HepG2 (cell line): ENCODE measurements around the gene HCFC1. TPM values are rescaled to one million over a fixed set of nuclear protein-coding genes. Genes with fewer than 3 reads are reported as not detected.

Source experiments
- DMAP1 ChIP-seq: IDR thresholded peaks from 2 replicates; pipeline ENCODE4 v1.6.1; 2016
- HMGXB3 ChIP-seq: sonication (generic); formaldehyde crosslinking; IDR thresholded peaks from 2 replicates; pipeline ENCODE4 v1.4.0; 2020; ENCODE audit warnings: missing genetic modification reagents, borderline replicate concordance
- MYC ChIP-seq: sonication (generic); formaldehyde crosslinking; IDR thresholded peaks from 2 replicates; pipeline ENCODE4 v1.9.0; 2021; ENCODE audit warnings: missing genetic modification reagents, borderline replicate concordance
- PATZ1 ChIP-seq: sonication (generic); formaldehyde crosslinking; IDR thresholded peaks from 2 replicates; pipeline ENCODE4 v1.4.0; 2020; ENCODE audit warnings: missing genetic modification reagents
- PRMT3 ChIP-seq: sonication (generic); formaldehyde crosslinking; IDR thresholded peaks from 2 replicates; pipeline ENCODE4 v1.8.1; 2022; ENCODE audit warnings: low read depth, mild to moderate bottlenecking, moderate library complexity, missing genetic modification reagents, borderline replicate concordance
- RBM39 ChIP-seq: fragments of 200-400 bp; formaldehyde crosslinking; IDR thresholded peaks from one replicate; pipeline ENCODE4 v1.6.1; 2018; ENCODE audit warnings: antibody characterized with exemption, mild to moderate bottlenecking, low read depth, low read length; ENCODE audit not compliant: poor library complexity, severe bottlenecking
- TAF1 ChIP-seq: sonication (generic); formaldehyde crosslinking; IDR thresholded peaks from 2 replicates; pipeline ENCODE4 v1.4.0; 2020; ENCODE audit warnings: missing genetic modification reagents
- TARDBP ChIP-seq: sonication (generic); formaldehyde crosslinking; IDR thresholded peaks from 2 replicates; pipeline ENCODE4 v1.8.0; 2022; ENCODE audit warnings: mild to moderate bottlenecking, missing genetic modification reagents
- ZBTB40 ChIP-seq, 2 experiments: fragments of 450-650 bp in 1 of 2; sonication (generic) in 1 of 2; formaldehyde crosslinking in 1 of 2; IDR thresholded peaks; 2 replicates each; pipeline versions ENCODE4 v1.6.1 to v1.8.0; 2016 to 2022; ENCODE audit warnings: antibody characterized with exemption in 1 of 2, mild to moderate bottlenecking in 1 of 2, missing genetic modification reagents in 1 of 2
- ZNF281 ChIP-seq: sonication (generic); formaldehyde crosslinking; IDR thresholded peaks from 2 replicates; pipeline ENCODE4 v1.4.0; 2020; ENCODE audit warnings: missing genetic modification reagents, borderline replicate concordance
- polyA plus RNA-seq, 8 experiments: library from polyadenylated mRNA; depleted of rRNA in 3 of 8; stranded (reverse) in 7 of 8; unstranded in 1 of 8; fragments of >200 nt; fragmentation: Illumina TruSeq in 4 of 8; extraction: Trizol in 4 of 8; gene quantifications; 2 replicates each; pipeline versions ENCODE4 v1.2.1 to v1.2.3, GENCODE V29; 2011 to 2016; ENCODE audit warnings: low read depth in 4 of 8, missing spikeins in 1 of 8, mixed read lengths in 1 of 8; ENCODE audit not compliant: insufficient read depth in 1 of 8
- total RNA-seq, 5 experiments: library from RNA; depleted of rRNA; stranded (reverse); fragments of >200 nt; fragmentation: Illumina TruSeq; extraction: Trizol; gene quantifications; 2 replicates each; pipeline ENCODE4 v1.2.3, GENCODE V29; 2016; ENCODE audit warnings: low read depth in 1 of 5

HCFC1 gene
- total and polyA plus RNA-seq, 2 of the 13 experiments (the other 11 are each of a cell fraction or from before 2014, with no cell fraction given) = 5.8 to 17.8 TPM

DNA sequence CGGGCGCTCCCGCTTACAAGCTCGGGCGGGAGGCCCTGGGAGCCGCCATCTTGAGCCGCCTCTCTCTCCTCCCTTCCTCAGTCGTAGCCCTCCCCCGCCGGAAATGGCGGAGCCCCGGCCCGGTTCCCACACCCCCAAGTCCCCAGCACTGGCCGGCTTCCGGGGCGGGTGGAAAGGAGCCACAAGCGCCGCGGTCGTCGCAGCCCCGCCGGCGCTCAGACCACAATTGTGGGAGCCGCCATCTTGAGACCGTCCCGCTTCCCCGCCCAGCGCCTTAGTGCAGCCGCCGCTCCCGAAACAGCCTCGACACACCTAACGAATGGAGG is 531 bp downstream of the HCFC1 start (continued):
- TF ChIP-seq HMGXB3 (CRISPR knock-in tag) = 0 out of 2 replicates have a peak, but pooled peaks have one; percentile 7
- peak; percentile 31 for TF ChIP-seq RBM39
- peak; percentile 28; the same call in 1 of the 2 replicates for TF ChIP-seq TARDBP (CRISPR knock-in tag)
- TF ChIP-seq ZBTB40 (IDR thresholded peaks at IDR 0.05) = peak; percentile 27; the same call in 1 of the 2 replicates
- TF ChIP-seq ZBTB40 (CRISPR knock-in tag; IDR thresholded peaks at IDR 0.05) = no peak
- peak; percentile 38; the same call in 1 of the 2 replicates for TF ChIP-seq ZNF281 (CRISPR knock-in tag)
- TF ChIP-seq PATZ1 = 0 out of 2 replicates have a peak, but pooled peaks have one; percentile 35
- TF ChIP-seq MYC (CRISPR knock-in tag) = no peak
- no peak for TF ChIP-seq PRMT3 (CRISPR knock-in tag)
- peak; percentile 44; the same call in 1 of the 2 replicates for TF ChIP-seq DMAP1
- TF ChIP-seq TAF1 (CRISPR knock-in tag) = peak; percentile 57
